A172 (cell line): ENCODE data around the gene CPA5. TPM values are rescaled to one million over a fixed set of nuclear protein-coding genes. Genes with fewer than 3 reads are reported as not detected.
"Not testable (repeated sequence)": the region's sequence is repeated elsewhere in the genome, so short reads cannot be mapped to it uniquely, and the experiment has no call there.

Experiments used
- DNase-seq: peaks from one replicate; pipeline ENCODE4 v3.0.0-alpha.2; 2015; ENCODE audit warnings: low spot score
- total RNA-seq: library from RNA; depleted of rRNA; stranded (reverse); fragments of >200 nt; shearing (Covaris generic); gene quantifications from 2 replicates; pipeline ENCODE4 v1.2.3, GENCODE V29; 2014

CPA5 gene
- total RNA-seq, 1 experiment from 2014 or later: 0.28 TPM

DNA sequence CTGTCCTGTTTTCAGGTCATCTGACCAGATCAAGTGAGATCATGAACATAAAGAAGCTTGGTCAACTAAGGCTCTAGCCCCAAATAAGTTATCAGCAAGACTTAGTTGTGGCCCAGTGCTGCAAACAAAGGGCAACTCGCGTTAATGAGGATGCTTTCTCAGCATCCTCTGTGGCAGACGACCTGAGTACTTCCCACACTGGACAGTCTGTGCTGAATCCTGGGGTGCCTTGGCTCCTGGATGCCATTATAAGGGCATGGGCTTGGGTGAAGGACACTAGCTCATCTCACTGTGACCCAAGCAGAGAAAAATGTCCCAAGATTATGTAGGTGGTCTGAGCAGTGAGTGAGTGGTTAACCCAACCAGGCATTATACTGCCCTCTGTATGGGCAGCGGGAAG lies 13.9 kb downstream of the CPA5 start:
- no peak for DNase-seq

- no peak for DNase-seq
Measured at GRCh38 chr7:130359276-130359857, 14.8 kb downstream of the CPA5 start.

GRCh38 chr7:130360518-130360917 lies 15.9 kb downstream of the CPA5 start:
- no peak for DNase-seq

GRCh38 chr7:130361681-130362080 lies 17.1 kb downstream of the CPA5 start:
- no peak for DNase-seq

- DNase-seq: no peak
Measured at GRCh38 chr7:130362251-130362816, 17.7 kb downstream of the CPA5 start.

DNA sequence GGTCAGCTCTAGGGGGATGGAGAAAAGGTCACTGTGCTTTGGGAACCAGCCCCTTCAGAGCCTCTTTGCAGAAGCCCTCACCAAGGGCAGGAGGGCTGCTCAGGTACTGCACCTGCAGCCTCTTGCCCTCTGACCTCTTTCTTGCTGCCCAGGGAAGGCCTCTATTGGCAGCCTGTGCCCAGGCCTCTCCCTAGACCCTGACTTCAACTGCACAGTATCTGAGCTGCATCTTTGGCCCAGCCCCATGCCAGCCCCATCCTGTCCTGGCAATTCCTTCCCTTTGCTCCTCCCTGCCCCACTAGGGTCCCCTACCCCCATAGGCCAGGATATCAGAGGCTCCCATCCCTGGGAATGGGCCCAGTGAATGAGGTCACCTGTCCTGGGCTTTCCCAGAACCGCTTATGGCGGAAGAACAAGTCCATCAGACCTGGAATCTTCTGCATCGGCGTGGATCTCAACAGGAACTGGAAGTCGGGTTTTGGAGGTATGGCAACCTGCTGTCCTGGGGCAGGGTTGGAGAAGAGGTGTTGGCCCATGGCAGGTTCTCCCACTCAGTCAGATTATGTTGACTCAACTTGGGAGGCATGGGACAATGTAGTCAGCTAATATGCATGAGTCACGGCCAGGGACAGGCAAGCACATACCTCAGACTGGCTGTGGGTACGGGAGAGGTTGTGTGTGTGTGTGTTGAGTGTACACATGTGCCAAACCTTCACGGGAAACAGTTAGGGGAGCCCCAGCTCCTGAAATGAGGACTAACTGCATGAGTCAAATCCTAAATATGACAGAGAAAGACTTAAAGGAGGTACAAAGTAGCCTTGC lies 18.6 kb downstream of the CPA5 start:
- DNase-seq: peak; percentile 95

DNA sequence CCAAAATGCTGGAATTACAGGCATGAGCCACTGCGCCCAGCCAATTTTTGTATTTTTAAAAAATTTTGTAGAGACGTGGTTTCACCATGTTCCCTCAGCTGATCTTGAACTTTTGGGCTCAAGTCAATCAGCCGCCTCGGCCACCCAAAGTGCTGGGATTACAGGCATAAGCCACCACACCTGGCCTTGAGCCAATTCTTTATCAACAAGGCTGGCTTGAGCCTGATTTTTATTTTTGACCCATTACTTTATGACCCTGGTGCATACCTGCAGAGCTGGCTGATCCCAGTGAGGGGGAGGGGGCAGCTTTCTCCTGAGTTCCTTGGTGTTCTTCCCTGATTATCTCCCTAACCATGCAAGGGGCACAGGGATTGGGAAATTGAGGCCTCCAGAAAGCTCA lies 19.8 kb downstream of the CPA5 start:
- no peak for DNase-seq

GRCh38 chr7:130365088-130365487 lies 20.5 kb downstream of the CPA5 start:
- no peak for DNase-seq

- peak; percentile 94 for DNase-seq
Measured at GRCh38 chr7:130365511-130366441, 21.2 kb downstream of the CPA5 start.

DNA sequence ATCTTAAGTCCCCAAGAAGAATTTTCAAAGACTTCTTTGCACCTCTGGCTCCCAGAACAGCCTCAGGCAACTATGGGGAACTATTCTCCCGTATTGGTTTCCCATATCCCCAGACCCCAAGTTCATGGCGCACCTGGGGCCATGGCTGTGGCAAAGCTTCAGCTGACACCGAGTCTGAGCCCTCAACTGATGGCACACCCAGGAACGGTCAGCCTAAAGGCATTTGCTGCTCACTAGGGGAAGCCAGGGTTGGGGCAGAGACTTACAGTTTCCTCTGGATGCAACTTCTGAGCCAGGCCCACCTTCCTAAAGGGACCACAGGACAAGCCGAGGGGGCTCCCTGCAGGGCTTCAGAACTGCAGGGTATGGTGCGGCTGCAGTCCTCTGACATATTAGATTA lies 21.9 kb downstream of the CPA5 start:
- peak; percentile 40 for DNase-seq

GRCh38 chr7:130367088-130367755 lies 22.6 kb downstream of the CPA5 start:
- no peak for DNase-seq

DNA sequence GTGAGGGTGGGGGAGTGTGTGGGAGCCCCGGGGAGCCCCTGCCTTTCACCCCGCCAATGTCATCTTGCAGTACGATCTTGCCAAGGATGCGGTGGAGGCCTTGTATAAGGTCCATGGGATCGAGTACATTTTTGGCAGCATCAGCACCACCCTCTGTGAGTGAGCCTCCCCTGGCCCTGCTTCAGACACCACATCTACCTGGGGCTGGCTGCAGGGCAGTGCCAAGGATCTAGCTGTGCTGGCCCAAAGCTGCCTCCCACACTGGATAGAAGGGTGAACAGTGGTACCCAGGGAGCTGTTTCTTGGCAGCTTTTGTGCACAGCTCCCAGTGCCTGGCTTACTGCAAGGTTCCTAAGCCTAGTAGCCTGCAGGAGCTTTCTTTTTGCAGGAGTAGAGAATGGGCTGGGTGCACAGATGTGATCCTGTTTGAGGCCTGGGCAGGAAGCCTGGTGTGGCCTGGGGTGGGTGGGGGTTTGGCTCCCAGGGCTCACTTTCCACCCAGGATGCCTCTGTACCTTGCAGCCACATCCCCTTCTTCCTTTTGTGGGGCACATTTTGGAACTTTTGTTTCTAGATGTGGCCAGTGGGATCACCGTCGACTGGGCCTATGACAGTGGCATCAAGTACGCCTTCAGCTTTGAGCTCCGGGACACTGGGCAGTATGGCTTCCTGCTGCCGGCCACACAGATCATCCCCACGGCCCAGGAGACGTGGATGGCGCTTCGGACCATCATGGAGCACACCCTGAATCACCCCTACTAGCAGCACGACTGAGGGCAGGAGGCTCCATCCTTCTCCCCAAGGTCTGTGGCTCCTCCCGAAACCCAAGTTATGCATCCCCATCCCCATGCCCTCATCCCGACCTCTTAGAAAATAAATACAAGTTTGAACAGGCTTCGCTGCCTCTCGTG lies 23.5 kb downstream of the CPA5 start:
- DNase-seq: no peak

DNA sequence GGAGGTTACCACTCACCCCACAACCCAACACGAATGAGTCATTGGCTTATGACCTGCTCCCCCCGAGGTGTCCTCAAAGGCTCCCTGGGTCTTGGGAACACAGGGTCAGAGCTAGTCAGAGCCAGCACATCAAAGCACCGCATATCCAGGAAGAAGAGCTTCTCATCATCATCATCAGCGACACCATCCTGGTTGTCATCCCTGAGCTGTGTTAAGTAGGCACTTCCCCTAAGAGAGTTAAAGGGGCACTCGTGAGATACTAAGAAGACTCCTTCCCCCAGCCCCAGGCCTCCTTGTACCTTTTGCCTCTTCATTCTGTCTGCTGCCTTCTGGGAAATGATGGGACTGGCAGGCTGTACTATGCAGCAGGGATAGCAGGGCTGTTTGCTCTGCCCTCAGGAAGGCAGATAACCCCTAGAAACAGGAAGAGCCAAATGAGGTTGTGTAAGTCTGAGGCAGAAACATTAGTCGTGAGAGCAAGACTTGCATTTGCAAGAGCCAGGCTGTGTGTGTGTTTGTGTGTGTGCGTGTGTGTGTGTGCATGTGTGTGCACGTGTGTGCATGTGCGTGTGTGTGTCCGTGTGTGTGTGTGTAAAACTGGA lies 24.6 kb downstream of the CPA5 start:
- peak; percentile 58 for DNase-seq

DNA sequence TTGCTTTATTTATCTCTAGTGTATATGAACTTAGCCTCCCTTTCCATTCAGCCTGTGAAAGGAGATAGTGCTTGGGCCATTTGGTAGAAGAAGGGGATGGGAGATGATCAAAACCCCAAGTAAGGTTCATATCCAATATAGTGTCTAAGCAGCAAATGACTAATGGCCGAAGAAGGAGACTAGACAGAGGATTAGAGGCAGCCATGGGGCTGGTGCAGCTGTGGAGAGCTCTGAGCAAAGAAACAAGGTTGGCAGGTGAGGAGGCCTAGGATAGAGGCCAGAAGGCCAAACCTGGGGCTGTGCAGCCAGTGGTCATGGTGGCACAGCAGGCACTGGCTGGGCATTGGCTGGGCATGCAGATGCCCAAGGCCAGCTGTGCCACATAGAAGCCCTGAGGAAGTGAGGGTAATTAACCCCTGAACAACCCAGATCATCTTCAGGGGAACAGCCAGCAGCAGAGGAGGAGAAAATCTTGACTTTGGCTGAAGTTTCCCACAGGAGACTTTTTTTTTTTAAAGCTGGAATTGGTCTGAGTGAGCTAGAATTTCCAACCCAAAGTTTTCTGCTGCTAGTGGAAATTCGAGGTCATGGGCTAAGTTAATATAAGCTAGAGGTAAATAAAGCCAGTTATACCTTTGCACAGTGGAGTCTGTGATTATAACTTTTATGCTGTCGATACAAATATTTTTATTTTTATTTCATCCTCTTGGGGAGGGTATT lies 25.4 kb downstream of the CPA5 start:
- DNase-seq: no peak

DNA sequence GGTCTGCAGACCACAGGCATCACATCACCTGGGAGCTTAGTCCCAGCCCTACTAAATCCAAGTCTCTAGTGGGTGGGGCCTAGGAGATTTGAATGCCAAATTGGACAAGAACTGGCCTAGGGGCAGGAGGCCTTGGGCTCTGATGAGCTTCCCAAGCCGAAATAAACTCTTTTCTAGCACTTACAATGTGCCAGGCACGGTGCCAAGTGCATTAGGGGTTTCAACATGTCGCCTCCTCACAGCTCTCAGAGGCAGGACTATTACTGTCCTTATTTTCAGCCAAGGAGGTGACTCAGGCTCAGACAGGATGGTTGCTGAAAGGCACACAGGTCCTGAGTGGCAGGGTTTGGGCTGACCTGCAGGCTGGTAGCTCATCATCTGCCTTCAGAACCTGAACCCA lies 26.4 kb downstream of the CPA5 start:
- DNase-seq: no peak

- no peak for DNase-seq
Measured at GRCh38 chr7:130372402-130373165, 28.0 kb downstream of the CPA5 start.

DNA sequence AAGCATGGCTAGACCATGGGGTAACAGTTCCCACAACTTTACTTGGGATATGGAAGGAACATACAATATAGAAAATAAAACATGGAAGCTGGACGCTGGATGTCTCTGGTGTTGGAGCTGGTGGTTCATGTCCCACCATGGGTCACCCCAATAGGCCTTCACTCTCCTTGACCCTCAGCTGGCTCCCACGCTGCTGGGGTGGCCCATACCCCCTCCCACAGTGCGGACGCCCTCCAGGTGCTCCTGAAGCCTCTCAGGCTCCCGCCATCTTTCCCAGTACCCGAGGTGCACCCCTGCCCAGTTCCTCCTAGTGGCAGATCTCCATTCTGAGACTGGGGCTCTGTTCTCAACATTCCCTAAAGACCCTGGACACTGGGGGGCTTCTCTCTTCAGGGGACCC lies 29.9 kb downstream of the CPA5 start:
- DNase-seq: no peak

DNA sequence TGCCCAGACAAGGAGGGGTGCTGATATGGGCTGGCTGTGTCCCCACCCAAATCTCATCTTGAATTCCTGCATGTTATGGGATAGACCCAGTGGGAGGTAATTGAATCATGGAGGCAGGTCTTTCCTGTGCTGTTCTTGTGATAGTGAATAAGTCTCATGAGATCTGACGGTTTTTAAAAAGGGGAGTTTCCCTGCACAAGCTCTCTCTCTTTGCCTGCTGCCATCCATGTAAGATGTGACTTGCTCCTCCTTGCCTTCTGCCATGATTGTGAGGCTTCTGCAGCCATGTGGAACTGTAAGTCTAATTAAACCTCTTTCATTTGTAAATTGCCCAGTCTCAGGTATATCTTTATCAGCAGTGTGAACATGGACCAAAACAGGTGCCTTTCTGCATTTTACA lies 31.8 kb downstream of the CPA5 start:
- not testable (repeated sequence) for DNase-seq

- DNase-seq: no peak
Measured at GRCh38 chr7:130377178-130377577, 32.6 kb downstream of the CPA5 start.
